Effector CD4-positive, alpha-beta T cell (primary cell): ENCODE data around the gene ADAMTS3.

ENCODE experiments used
- DNase-seq: peaks from one replicate; pipeline ENCODE4 v3.0.0-alpha.2; 2020

Gene ADAMTS3

GRCh38 chr4:72330381-72330780 is 238.6 kb downstream of the ADAMTS3 start:
- no peak for DNase-seq

- no peak for DNase-seq
Observed at GRCh38 chr4:72326692-72327632, 242.1 kb downstream of the ADAMTS3 start.

- DNase-seq, result no peak
Observed at GRCh38 chr4:72325215-72325614, 243.8 kb downstream of the ADAMTS3 start.

GRCh38 chr4:72323227-72323626 is 245.8 kb downstream of the ADAMTS3 start:
- no peak for DNase-seq

GRCh38 chr4:72320223-72320948 is 248.6 kb downstream of the ADAMTS3 start:
- DNase-seq, result no peak

GRCh38 chr4:72319601-72320021 is 249.4 kb downstream of the ADAMTS3 start:
- no peak for DNase-seq

- no peak for DNase-seq
Observed at GRCh38 chr4:72318421-72319170, 250.4 kb downstream of the ADAMTS3 start.

GRCh38 chr4:72314869-72315268 is 254.2 kb downstream of the ADAMTS3 start:
- DNase-seq, result no peak

GRCh38 chr4:72313121-72313520 is 255.9 kb downstream of the ADAMTS3 start:
- no peak for DNase-seq

- DNase-seq, result no peak
Observed at GRCh38 chr4:72312032-72312650, 256.9 kb downstream of the ADAMTS3 start.

GRCh38 chr4:72311291-72311690 is 257.7 kb downstream of the ADAMTS3 start:
- no peak for DNase-seq

GRCh38 chr4:72305620-72306019 is 263.4 kb downstream of the ADAMTS3 start:
- no peak for DNase-seq

- DNase-seq, result no peak
Observed at GRCh38 chr4:72305080-72305479, 263.9 kb downstream of the ADAMTS3 start.

GRCh38 chr4:72302981-72303704 is 265.9 kb downstream of the ADAMTS3 start:
- peak; percentile 5 for DNase-seq

- no peak for DNase-seq
Observed at GRCh38 chr4:72301759-72302158, 267.3 kb downstream of the ADAMTS3 start.

- DNase-seq, result no peak
Observed at GRCh38 chr4:72300126-72300525, 268.9 kb downstream of the ADAMTS3 start.

- no peak for DNase-seq
Observed at GRCh38 chr4:72295966-72296557, 273.0 kb downstream of the ADAMTS3 start.

GRCh38 chr4:72290737-72291136 is 278.3 kb downstream of the ADAMTS3 start:
- no peak for DNase-seq

GRCh38 chr4:72286910-72287309 is 282.1 kb downstream of the ADAMTS3 start:
- DNase-seq, result no peak

GRCh38 chr4:72286185-72286584 is 282.8 kb downstream of the ADAMTS3 start:
- DNase-seq, result no peak

- no peak for DNase-seq
Observed at GRCh38 chr4:72283357-72283756, 285.7 kb downstream of the ADAMTS3 start.

GRCh38 chr4:72280252-72280651 is 288.8 kb downstream of the ADAMTS3 start:
- no peak for DNase-seq
